Activated gamma-delta T cell treated with anti-CD3 and anti-CD28 coated beads, Interleukin-2, amount 50 U/mL, for 16 hours (primary cell): Measurements from ENCODE around the gene PCSK1.

Source experiments
- DNase-seq: peaks from one replicate; pipeline ENCODE4 v3.0.0-alpha.2; 2020; ENCODE audit warnings: low read depth

Gene PCSK1

DNA sequence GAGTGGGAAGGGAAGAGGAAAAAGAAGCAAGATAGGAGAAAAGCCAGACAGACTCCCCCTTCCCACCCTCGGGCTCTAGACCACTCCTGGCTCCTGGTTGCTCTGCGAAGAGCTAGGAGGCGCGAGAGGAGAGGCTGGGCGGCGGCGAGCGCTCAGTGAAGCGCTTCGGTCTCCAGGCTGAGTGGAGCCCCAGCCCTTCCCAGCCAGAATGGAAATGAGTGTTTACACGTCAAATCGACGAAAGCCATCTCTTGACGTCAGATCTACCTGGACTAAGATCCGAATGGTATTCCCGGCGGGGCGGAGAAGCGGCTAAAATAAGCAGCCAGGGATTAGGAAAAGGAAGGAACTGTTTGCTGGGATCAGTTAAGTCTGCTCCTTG is at the start of gene PCSK1:
Gene PCSK1, minus strand, starts transcription at position 183 of the 382 bp plus-strand sequence. CDS start 206 bp downstream, outside the sequence.
- DNase-seq: no peak

DNA sequence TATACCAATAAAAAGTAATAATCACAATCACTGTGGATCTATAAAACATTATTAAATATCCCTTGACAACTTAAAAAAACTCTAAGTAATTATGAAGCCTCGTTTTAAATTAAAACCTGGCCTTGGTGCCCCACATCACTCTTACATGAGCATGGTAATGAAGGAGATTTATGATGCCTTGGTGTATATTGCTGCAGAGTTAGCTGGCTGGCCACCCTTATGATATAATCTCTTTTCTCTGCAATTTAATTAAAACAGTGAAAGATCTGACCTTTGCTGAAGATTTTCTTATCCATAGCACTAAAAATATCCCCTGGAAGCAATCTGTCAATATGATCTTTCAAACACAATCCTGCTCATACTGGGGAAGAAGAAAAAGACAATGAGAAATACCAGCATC is 48.8 kb upstream of the PCSK1 start:
- no peak for DNase-seq

DNA sequence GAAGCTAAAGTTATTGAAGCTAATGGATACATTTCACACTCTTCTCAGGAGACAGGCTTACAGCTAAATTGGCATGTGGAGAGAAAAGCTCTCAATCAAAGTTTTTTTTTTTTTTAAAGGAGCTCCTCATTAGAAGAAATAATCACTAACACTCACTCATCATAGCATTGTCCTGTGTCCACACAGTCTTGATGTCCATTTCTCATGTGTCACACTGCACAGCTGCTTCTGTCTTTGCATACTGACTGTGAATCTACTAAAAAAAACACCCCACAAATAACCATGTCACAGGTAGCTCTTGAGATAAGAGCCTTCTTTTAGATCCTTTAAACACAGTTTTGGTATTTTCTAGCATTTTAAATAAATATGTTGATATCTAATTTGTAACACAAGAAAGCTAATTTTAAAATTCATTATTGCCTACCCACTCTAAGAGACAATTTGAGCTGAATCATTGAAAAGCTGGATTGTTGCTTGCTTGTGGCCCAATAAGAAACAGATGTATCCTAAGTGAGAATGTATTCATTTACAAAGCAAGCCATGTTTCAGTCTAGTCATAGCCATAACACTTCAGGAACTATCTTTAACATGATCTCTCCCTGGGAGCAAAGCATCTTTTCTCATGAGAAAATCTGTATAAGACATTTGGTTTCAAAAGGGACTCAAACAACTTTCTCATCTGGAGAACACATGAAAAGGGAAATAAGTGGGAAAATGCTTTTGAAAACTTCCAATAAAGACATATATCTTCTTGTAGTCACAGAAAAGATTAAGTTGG is 48.1 kb upstream of the PCSK1 start:
- DNase-seq: no peak

DNA sequence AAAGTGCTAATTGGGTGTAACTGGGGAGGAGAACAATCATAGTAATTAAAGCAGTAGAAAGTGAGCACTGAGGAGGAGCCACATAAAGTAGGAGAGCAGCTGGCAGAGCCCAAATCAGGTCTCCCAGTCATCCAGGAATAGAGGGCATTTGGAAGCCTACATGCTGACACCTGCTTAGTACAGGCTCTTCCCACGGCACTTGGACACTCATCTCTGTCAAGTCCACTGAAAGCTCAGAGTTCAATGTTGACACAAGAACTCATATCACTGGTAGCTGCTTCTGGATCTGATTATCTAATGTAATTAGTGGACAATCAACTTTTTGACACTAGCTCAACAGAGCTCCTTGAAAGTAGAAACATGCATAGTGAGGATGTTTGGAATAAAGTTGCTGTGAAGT is 45.9 kb upstream of the PCSK1 start:
- no peak for DNase-seq

DNA sequence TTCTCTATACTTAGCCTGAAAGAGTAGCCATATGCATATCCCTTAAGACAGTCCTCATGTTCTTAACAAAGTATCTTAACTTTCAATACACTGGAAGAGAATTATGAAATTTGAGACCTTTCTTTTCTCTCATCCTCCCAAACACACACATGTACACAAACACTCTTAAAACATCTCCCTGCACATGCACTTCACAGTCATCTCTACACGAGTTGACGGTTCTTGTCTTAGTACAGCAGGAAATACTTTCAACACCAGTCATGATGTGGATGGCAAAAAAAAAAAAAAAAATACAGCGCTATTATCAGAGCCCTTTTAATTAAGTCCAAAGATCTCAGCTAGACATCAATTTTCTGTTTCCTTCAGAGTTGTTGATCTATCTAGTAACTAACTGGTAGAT is 43.6 kb upstream of the PCSK1 start:
- DNase-seq: no peak

DNA sequence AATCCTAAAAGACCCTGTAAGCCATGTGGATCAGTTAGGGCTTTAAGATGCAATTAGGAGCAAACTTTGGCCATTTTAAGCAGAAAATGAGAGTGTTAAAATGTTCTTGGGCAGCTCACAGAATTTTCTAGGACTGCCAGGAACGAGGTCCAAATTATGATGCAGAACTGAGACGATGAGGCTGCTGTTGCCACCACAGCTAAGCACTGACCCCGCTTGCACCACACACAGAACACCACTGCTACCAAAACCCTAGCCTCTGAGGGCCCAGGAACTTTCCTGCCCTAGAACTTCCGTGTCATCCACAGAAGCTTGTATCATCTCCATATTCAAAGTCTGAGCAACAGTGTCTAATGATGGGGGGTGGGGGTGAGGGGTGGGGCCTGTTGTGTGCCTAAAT is 41.0 kb upstream of the PCSK1 start:
- no peak for DNase-seq

DNA sequence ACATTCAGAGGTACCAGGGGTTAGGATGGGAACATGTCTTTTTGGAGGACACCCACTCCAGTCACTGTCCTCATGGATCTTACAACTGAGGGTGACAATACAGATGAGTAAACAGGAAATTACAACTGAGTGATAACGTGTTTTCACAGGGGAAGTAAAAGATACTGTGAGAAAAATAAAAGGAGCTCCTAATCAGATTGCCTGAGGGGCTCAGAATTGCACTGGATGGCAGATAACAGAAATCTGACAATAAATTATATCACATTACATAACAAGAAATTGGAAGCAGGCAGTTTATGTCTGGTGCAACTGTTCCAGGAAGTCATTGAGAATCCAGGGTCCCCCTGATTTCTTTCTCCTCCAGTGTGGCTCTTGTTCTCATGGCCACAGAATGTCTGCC is 40.1 kb upstream of the PCSK1 start:
- no peak for DNase-seq

DNA sequence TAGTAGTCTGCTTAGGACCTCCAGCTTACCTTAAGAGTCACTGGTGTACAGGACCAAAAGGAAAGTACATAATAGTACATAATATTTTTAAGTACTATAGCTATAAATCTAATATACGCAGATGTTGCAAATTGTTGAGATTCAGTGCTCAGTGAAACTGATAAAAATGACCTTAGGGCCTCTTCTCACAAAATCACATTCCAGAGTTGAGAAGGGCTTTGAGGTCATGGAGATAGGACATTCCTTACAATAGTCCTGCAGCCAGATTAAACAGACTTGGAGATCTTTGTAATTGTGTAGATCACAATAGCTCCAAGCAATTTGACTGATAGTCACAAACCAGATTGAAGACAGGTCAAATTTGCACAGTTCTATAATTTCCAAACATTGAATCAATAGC is 37.7 kb upstream of the PCSK1 start:
- no peak for DNase-seq

DNA sequence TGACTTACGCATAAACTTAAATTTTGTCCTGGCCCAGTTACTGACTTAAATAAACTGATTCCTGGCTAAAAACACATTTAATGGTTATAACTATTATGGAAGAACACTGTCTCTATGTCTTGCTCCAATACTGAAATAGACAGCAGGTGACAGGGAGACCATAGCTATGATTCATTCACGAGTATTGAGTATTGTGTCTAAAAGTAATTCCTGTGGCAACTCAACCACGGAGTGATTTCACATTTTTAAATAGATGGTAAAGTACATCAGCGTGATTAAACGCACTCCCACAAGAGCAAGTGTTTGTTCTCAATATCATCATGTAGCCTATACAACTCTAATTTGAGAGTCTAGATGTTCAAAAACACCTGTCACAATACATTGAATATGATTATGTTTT is 35.9 kb upstream of the PCSK1 start:
- DNase-seq: no peak

DNA sequence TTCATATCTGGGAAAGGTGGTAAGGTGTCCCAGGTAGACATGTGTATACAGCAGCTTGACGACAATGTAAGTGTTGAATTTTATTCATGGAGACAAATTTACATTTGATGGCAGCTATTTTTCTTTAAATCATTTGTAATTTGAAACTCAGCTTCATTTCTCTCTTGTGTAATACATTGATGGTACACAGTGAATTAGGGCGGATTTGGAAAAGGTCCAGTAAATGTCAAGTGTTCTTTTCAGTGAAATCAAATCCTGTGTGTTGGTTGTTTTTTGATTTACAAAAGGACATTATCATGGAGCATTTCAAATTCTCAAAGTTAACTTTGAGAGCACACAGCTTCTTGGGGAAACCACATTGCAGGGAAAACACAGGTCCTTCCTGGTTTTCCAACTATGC is 30.0 kb upstream of the PCSK1 start:
- DNase-seq: no peak

DNA sequence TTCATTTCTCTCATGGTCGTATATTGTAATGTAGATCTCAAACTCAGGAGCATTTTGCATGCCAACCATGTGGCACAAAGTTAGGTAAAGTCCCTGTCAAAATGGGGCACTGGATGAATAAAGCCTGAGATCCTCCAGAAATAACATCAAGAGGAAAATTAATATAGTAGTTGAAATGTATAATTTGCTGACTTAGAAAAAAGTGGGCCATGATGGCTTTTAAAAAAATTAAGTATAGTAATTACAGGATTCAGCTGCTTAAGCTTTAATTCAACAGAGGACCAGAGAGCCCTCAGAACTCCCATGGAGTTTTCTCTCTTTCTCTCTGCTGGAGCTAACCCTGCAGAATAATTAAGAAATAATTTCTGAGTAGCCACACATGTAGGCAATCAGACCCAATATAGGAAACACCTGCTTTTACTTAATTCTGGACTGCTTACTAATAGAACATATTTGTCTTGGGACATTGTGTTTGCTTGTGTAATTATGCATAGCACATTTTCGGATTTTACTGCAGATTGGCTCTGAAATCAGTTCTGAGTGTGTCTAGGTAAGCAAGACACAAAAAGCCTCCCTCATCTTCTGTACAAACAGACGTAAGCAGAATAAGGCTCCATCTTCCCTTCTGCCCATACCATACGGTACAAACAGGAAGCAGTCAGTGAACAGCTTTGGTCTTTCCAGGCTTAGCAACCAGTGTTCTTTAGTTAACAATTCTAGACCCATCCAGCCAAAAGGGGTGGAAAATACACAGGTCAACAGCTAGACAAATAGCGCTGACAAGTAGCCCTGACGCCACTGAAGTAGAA is 26.5 kb upstream of the PCSK1 start:
- no peak for DNase-seq

DNA sequence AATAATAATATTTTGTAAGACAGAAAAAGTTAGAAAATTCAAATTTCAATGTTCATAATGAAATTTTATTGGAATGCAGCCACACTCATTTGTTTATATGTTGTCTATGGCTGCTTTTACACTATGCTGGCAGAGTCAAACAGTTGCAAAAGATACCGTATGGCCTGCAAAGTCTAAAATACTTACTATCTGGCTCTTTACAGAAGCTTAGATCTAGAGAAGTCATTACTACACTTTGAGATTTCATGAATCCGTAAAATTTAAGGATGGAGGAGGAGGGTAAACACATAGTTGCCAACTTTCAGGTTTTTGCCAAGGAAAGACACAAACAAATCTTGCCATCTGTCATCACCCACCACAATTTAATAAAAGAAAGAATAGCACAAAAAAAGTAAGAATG is 25.1 kb upstream of the PCSK1 start:
- no peak for DNase-seq

DNA sequence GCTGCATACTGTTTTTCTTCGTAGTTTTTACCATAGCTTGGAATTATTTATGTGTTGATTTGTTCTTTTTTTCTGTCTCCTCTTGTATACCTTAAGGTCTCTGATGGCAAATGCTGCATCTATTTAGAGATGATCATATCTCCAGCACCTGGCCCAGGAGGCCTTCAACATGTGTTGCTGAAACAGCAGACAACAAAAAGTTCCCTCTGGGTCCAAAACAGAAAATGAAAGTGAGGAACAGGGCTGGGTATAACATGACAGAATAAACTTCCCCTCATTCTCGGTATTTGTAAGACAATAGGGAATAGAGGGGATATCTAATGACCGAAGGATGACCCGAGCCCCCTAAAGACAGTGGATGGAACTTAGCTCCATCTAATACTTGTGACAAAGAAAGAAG is 22.7 kb upstream of the PCSK1 start:
- no peak for DNase-seq

DNA sequence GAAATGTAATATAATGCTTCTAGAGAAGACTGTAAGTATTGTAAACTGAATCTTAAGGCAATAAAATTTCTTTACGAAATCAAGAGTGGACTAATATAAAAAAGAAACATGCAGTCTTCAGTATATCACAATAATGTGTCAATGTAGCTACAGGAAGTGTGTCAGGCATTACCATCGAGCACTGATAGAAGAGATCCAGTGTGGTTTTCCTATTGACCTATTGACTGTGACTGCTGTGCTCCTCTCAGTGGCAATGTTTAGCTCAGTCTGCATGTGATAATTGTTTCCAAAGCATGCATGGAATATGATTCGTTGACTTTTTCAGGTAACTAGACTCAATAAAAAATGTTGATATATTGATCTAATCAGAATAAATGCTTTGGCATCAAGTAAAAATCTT is 20.3 kb upstream of the PCSK1 start:
- DNase-seq: no peak

DNA sequence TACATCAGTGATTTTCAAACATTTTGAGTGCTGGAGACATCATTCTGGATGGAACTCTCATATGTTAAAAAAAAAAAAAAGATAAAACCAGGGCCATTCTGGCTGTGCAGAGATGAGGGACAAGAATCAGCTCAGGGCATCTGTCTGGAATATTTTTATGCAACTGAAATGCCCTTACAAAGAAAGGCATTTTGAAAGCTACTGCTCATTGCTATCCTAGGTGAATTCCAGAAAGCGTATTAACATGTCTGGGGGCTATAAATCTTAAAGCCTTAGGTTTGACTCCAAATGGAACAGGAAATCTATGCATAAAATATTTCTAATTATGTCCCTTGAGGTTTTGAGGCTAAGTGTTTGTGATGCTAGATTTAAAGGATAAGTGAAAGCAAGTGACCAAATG is 14.9 kb upstream of the PCSK1 start:
- no peak for DNase-seq

DNA sequence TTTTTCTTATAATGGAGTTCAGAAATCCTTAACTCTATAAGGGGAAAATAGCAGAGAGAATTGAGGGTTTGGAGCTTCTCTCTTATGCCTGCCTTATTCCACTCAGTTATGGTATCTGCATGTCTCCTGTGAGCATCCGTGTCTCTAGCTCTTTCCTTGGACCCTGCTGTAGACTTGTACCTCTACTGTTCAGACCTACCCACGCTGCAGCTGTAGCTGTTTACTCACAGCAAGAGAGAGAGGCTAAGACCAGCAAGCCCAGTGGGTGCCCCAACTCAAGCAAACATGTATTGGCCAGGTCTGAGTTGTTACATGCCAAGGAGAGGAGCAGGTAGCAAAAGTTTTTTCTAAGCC is 7.1 kb upstream of the PCSK1 start:
- DNase-seq: no peak

DNA sequence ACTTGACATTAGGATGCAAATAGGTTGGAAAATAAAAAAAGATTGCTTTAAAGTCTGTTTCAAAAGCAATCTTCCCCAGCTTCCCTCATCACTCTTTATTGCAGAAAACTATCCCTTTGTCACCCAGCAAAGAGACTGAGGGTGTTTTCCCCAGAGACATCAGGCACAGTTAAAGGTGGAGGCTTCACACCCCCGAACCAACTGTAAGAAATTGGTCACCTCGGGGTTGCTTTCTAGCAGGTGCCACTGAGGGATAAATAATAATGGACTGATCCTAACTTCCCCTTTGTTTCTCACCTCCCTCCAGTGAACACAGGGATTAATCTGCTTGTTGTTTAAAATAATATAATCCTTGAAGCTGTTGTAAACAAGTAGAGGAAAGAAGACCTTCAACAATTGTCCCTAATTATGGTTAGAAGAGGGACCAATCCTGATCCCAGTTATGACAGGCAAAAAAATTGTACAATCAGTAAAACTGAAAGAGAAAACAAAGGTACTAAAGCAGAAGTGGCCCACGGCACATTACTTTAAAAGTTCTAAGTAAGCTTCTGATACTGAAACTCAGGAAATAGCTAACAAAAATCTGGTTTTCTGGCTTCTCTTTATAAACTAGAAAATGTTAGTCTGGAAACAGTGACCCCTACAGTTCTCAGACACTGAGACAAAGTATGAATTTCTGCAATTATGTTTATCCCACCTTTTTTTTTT is 6.6 kb upstream of the PCSK1 start:
- DNase-seq: no peak

DNA sequence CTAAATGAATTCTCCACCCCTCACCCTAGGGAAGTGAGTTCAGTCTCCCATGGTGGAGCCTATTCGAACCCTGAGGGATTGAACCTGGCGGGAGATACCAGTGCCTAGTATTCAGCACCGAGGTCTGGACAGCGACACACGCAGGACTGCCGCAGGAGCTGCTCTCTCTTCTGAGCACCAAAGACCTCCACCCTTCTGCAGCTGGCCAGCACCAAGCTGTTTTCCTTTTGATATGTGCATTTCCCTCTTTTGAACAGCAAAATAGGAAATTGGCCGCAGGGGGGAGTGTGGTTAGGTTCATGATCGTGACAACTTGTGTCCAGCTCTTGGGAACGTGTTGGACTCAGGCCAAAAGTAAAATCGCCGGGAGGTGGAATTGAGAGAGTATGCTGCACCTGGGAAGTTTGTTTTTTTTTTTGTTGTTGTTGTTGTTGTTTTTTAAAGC is 1.2 kb upstream of the PCSK1 start:
- no peak for DNase-seq

DNA sequence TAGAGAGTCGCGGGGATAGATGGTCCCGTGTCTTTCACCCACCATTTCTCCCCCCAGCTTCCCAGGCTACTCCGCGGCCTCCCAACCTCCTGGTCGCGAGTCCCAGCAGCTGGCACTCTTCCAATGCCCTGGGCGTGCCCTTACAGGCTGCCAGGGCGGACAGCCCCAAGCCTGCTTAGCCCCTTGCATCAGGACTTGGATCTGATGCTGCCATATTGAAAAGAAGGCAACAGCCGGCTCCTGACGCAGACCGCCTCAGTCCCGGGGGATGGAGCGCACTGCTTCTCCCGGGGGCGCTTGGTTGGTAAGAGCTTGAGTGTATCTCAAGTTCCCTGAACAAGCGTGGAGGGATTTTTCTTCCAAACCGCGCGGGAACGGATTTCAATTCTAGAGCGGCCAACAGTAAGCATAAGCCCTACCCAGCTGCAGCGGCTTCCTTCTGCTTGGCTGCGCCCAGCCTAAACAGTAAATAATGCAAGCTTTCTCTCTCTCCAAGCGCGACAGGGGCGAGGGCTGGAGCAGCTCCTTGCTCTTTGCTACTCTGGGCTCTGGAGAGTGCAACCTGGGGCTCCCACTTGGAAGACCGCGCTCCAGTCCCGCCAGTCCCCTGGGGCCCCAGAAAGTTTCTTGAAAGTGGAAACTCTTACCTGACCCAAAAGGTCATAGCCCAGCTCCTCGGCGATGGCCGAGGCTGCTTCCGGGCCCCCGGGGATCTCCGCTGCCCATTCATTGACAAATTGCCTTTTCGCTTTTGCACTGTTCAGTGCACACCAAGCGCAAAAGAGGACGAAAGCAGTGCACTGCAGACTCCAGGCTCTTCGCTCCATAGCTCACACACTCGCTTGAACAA is 607 bp downstream of the PCSK1 start:
- DNase-seq: no peak

DNA sequence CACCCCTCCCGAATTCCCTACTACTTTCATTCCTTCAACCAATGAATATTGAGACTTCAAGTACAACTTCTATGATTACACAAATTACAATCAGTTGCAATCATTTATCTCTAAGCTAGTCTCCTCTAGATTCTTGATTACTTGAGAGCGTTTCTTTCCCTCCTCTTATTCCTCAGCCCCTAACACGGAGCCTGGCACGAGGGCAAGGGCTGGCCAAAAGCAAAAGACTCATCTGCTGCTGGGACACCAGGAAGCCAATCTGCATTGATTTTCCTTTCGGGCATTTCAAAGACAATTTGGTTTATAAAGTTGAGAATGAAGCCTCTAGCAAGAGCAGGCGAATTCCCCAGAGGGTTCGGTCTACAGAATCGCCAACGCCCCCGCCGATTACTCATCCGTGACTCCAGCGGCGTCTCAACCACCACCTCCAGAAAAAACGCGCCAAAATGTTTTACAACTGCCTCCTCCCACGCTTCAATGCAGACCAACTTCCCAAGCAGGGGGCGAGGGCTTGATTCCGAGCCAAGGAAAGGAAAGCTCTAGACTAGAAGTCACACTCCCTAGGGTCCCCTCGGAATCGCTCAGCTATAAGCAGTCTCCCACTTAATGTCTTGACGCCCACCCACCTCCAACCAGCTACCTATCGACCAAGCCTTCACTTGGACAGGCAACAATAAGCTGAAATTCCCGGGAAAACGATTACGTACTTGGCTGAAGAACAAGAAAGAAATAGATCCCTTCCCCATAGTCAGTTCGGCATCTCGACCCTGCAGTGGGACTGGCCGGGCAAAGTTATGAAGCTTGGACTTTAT is 1.5 kb downstream of the PCSK1 start:
- no peak for DNase-seq

DNA sequence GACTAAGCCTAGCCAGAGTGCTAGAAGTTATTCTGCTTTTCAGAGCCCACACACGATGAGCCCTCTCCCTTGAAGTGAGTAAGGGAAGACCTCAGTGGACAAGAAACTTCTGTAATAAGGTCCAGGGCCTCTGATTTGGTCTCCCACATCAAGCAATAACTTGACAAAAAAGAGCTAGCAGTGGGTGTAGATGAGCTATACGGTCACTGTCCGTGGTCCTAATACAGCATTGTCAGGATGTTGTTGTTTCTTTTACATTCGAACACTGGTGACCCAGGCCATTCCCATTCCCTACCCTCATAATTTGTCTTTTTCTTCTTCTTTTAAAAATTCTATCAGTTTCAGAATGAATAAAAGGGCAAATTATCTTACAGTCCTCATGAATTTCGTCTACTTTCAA is 5.2 kb downstream of the PCSK1 start:
- DNase-seq: no peak
